ENCODE data around the gene MAGI1. TPM values are rescaled to one million over a fixed set of nuclear protein-coding genes. Genes with fewer than 3 reads are reported as not detected.

Gene MAGI1
- total and polyA plus RNA-seq, 4 donors, result 5.0 to 69.2 (median 28.5) TPM

DNA sequence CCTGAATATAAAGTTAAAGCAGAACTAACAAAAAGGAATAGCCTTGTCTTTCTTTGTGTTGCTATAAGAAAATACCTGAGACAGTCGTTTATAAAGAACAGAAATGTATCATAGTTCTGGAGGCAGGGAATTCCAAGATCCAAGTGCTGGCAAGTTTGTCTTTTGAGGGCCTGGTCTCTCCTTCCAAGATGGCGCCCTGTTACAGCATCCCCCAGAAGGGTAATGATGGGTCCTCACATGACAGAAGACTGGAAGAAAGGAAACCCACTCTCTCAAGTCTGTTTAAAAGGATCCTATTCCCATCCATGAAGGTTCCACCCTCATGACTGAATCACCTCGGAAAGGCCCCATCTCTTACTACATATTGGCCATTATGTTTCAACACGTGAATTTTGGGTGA, 435.1 kb downstream of the MAGI1 start:
- no peaks in the 10 kb centered on the region for H3K36me3 ChIP-seq (ENCODE audit: control insufficient read depth in 1 of 2, insufficient read depth in 2 of 2, low read length in 1 of 2)
- H3K27me3 ChIP-seq (ENCODE audit: control insufficient read depth in 1 of 2, insufficient read depth in 2 of 2, low read length in 1 of 2), result no peaks in the 10 kb centered on the region
- DNase-seq (no peak), ATAC-seq (ENCODE audit: low FRiP score) (no peak)
- H3K4me1 ChIP-seq (ENCODE audit: control insufficient read depth in 1 of 2, insufficient read depth in 2 of 2, low read length in 2 of 2), result no peaks in the 10 kb centered on the region
- WGBS, 2 donors, result 93 to 96% methylated on average over 4 of the region's 4 CpGs
- no peaks in the 10 kb centered on the region for H3K9me3 ChIP-seq (ENCODE audit: control insufficient read depth, low read length)
- intact Hi-C loops (cut with DNase I), result no loop called here
- H3K4me3 ChIP-seq (ENCODE audit: low read length in 2 of 2), result no peak overlapping the region
- no peak overlapping the region for H3K27ac ChIP-seq (ENCODE audit: low read depth in 1 of 2, low read length in 2 of 2)

DNA sequence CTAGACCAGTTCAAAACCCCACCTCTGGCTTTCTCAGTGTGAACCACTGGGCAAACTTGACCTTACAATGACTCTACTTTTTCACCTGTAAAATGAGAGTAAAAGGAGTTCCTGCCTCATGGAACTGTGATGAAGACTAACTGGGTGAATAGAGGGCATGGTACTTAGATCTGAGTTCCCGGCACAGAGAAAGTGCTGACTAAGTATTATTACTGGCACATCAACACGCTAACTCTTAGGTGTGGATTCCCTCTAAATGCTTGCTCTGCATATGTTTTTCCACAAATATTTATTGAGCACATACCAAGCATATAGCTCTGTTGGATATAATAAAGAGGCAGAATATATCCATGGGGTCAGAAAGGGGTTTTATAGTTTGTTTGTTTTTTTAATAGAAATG, 437.8 kb downstream of the MAGI1 start:
- no peak for DNase-seq

DNA sequence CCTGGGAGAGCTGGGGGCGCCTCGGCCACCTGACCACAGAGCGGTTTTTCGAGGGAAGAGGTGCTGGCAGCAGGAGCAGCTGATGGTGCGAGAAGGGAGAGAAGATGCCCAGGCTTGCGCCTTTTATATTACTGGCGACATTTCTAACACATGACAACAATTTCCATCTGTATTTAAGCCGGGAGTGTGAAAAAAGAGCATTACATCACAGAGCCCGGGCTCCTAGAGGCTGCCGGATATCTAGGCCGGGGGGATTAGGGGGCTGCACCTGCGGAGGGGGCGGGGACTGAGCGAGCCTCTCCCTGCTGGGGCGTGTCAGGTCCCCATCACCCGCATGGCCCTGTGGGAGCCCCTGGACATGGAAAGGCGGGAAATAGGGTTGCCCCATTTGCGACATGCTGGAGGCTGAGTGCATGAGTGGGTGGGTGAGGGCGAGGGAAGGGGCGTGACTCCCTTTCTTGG, 440.7 kb downstream of the MAGI1 start:
- Histone ChIP-seq H3K4me3 (ENCODE audit: low read length in 2 of 2) (peak overlapping the region; percentile 27 to 55), H3K9me3 (ENCODE audit: control insufficient read depth, low read length) (no peaks in the 10 kb centered on the region), H3K4me1 (ENCODE audit: control insufficient read depth in 1 of 2, insufficient read depth in 2 of 2, low read length in 2 of 2) (peaks cover 0 to 3% of the 10 kb centered on the region in 2 donors), H3K27me3 (ENCODE audit: control insufficient read depth in 1 of 2, insufficient read depth in 2 of 2, low read length in 1 of 2) (no peaks in the 10 kb centered on the region), H3K27ac (ENCODE audit: low read depth in 1 of 2, low read length in 2 of 2) (no peak overlapping the region), H3K36me3 (ENCODE audit: control insufficient read depth in 1 of 2, insufficient read depth in 2 of 2, low read length in 1 of 2) (no peaks in the 10 kb centered on the region)
- ATAC-seq (ENCODE audit: low FRiP score) (peak; percentile 33), DNase-seq (no peak)
- WGBS, 2 donors, result 30 to 39% methylated on average over 19 to 20 of the region's 20 CpGs
- intact Hi-C loops (cut with DNase I), result no loop called here

More for the DNA sequence above, 437.8 kb downstream of the MAGI1 start:
- Histone ChIP-seq H3K9me3 (ENCODE audit: control insufficient read depth, low read length) (no peaks in the 10 kb centered on the region), H3K4me1 (ENCODE audit: control insufficient read depth in 1 of 2, insufficient read depth in 2 of 2, low read length in 2 of 2) (peaks cover 0 to 3% of the 10 kb centered on the region in 2 donors), H3K27me3 (ENCODE audit: control insufficient read depth in 1 of 2, insufficient read depth in 2 of 2, low read length in 1 of 2) (no peaks in the 10 kb centered on the region), H3K27ac (ENCODE audit: low read depth in 1 of 2, low read length in 2 of 2) (no peak overlapping the region), H3K36me3 (ENCODE audit: control insufficient read depth in 1 of 2, insufficient read depth in 2 of 2, low read length in 1 of 2) (no peaks in the 10 kb centered on the region), H3K4me3 (ENCODE audit: low read length in 2 of 2) (no peak overlapping the region)
- intact Hi-C loops (cut with DNase I), result no loop called here
- ATAC-seq (ENCODE audit: low FRiP score), result no peak
- 28 to 41% methylated on average over 2 of the region's 2 CpGs for WGBS, 2 donors

DNA sequence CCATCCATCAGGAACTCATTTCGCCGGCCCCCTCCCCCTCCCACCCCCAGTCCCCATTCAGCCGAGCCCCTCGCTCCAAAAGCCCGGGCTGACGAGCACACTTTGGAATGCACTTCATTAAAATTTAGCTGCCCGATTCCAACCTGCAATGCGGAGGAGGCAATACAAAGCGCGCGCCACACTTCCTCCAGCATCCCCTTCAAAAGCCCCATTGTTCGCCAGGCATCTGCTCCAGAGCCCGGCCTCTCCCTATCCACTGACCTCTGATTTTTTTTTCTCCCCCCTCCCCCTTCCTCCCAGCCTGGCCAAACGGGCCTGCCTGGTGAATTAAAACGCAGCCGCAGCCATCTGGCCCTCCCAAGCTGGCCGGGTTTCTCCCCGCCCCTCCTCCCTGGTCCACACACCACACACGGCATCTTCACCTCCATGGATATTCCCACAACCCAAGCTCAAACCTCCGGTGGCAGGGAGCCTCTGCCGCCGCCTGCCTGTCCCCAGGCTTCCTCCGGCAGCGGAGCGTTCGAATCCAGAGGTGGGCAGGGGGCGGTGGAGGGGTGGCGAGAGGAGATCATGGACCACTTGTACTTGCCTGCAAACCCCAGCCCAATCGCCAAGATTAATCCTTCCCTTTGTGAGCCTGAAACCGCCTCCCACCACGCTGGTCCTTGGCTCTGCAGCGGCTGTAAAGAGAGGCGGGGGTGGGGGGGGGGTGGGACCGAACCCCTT, 441.3 kb downstream of the MAGI1 start:
- no peaks in the 10 kb centered on the region for H3K27me3 ChIP-seq (ENCODE audit: control insufficient read depth in 1 of 2, insufficient read depth in 2 of 2, low read length in 1 of 2)
- DNase-seq, result peak in 1 of 2 donors; percentile 75
- H3K9me3 ChIP-seq (ENCODE audit: control insufficient read depth, low read length), result no peaks in the 10 kb centered on the region
- intact Hi-C loops (cut with DNase I), result no loop called here
- H3K27ac ChIP-seq (ENCODE audit: low read depth in 1 of 2, low read length in 2 of 2), result no peak overlapping the region
- peaks cover 0 to 3% of the 10 kb centered on the region in 2 donors for H3K4me1 ChIP-seq (ENCODE audit: control insufficient read depth in 1 of 2, insufficient read depth in 2 of 2, low read length in 2 of 2)
- no peaks in the 10 kb centered on the region for H3K36me3 ChIP-seq (ENCODE audit: control insufficient read depth in 1 of 2, insufficient read depth in 2 of 2, low read length in 1 of 2)
- H3K4me3 ChIP-seq (ENCODE audit: low read length in 2 of 2), result peak overlapping the region; percentile 27 to 55
- ATAC-seq (ENCODE audit: low FRiP score), result peak; percentile 52
- 3 to 4% methylated on average over 29 to 34 of the region's 34 CpGs for WGBS, 2 donors

DNA sequence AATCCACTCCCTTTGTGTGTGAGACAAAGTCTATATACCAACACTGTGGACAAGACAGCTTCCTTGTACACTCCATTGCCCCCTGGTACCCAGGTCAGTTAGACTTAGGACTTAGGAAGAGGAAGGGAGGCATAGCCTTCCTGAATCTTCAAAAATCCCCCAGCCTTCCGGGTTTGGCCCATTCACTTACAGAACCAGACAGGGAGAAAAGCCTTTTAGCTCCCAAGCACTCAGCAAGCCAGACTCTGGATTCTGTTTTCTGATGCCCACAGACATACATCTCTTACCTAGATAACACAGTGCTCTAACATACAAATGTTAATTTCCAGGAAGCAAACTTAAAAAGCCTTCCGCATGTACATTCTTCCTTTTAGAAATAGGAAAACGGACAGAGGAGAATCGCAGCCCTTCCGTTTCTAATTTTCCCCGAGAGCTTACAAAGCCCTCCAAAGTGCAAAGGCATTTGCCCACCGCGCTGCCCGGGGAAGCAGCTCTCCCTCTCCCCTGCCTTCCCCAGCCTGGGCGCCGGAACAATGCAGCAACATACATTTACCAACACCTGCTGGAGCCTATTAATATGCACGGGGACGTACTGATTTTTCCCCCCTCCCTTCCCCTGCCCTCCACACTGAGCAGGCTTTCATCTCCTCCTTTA, 442.0 kb downstream of the MAGI1 start:
- ATAC-seq (ENCODE audit: low FRiP score) (no peak), DNase-seq (no peak)
- Histone ChIP-seq H3K4me3 (ENCODE audit: low read length in 2 of 2) (peak overlapping the region in 1 of 2 donors; percentile 55), H3K9me3 (ENCODE audit: control insufficient read depth, low read length) (no peaks in the 10 kb centered on the region), H3K4me1 (ENCODE audit: control insufficient read depth in 1 of 2, insufficient read depth in 2 of 2, low read length in 2 of 2) (peaks cover 1 to 3% of the 10 kb centered on the region in 2 donors), H3K27me3 (ENCODE audit: control insufficient read depth in 1 of 2, insufficient read depth in 2 of 2, low read length in 1 of 2) (no peaks in the 10 kb centered on the region), H3K27ac (ENCODE audit: low read depth in 1 of 2, low read length in 2 of 2) (no peak overlapping the region), H3K36me3 (ENCODE audit: control insufficient read depth in 1 of 2, insufficient read depth in 2 of 2, low read length in 1 of 2) (no peaks in the 10 kb centered on the region)
- intact Hi-C loops (cut with DNase I), result no loop called here
- 21 to 23% methylated on average over 13 of the region's 13 CpGs for WGBS, 2 donors

DNA sequence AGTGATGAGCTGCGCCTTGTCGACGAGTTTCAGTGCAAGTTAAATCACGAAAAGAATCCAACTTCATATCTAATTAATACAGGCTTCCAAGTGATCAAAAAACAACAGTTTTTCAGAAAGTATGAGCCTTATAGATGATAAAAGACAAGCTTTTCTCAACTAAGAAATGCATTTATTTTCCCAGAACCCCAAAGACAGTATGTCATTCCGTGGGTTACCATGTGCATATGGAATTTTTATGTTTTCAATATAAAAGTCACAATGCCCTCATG, 442.8 kb downstream of the MAGI1 start:
- DNase-seq (no peak), ATAC-seq (ENCODE audit: low FRiP score) (no peak)
- no peaks in the 10 kb centered on the region for H3K9me3 ChIP-seq (ENCODE audit: control insufficient read depth, low read length)
- no peak overlapping the region for H3K27ac ChIP-seq (ENCODE audit: low read depth in 1 of 2, low read length in 2 of 2)
- 90 to 96% methylated on average over 5 of the region's 5 CpGs for WGBS, 2 donors
- H3K36me3 ChIP-seq (ENCODE audit: control insufficient read depth in 1 of 2, insufficient read depth in 2 of 2, low read length in 1 of 2), result no peaks in the 10 kb centered on the region
- H3K4me3 ChIP-seq (ENCODE audit: low read length in 2 of 2), result no peak overlapping the region
- peaks cover 1 to 3% of the 10 kb centered on the region in 2 donors for H3K4me1 ChIP-seq (ENCODE audit: control insufficient read depth in 1 of 2, insufficient read depth in 2 of 2, low read length in 2 of 2)
- no peaks in the 10 kb centered on the region for H3K27me3 ChIP-seq (ENCODE audit: control insufficient read depth in 1 of 2, insufficient read depth in 2 of 2, low read length in 1 of 2)
- intact Hi-C loops (cut with DNase I), result no loop called here

DNA sequence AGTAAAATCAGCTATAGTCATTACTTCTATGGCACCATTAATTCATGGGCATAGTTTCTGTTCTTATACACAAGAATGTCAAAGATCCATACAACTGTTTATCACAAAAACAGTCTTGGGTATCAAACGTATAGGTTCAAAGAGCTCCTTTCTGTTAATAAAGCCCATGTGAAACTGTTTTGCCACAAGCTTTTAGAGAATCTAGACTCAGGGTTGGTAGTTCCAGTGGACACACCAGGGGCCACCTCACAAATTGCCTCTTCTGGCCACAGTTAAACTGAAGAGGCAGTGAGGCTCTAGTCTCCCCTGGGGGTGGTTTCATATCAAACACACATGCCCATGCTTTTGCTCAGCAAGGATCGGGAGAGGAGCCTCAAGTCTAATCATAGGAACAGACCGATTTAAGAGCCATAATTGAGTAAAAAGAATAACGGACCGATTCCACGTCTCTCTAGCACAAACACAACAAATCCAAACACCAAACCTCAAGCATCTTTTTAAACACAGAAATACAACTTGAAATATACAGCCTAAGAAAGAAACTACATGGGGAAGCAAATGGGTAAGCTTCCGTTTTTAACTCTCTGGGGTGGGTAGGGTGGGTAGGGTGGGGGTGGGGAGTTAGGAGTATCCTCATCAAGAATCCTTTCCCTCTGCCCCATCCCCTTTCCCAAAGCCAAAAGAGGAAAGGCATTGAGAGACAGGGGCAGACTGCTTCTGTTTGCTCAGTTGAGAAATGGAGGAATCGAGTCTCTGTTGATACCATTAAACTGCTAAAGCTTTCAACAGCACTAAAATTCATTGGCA, 443.3 kb downstream of the MAGI1 start:
- Histone ChIP-seq H3K36me3 (ENCODE audit: control insufficient read depth in 1 of 2, insufficient read depth in 2 of 2, low read length in 1 of 2) (no peaks in the 10 kb centered on the region), H3K4me1 (ENCODE audit: control insufficient read depth in 1 of 2, insufficient read depth in 2 of 2, low read length in 2 of 2) (peaks cover 1 to 3% of the 10 kb centered on the region in 2 donors), H3K4me3 (ENCODE audit: low read length in 2 of 2) (no peak overlapping the region), H3K27ac (ENCODE audit: low read depth in 1 of 2, low read length in 2 of 2) (no peak overlapping the region), H3K9me3 (ENCODE audit: control insufficient read depth, low read length) (no peaks in the 10 kb centered on the region), H3K27me3 (ENCODE audit: control insufficient read depth in 1 of 2, insufficient read depth in 2 of 2, low read length in 1 of 2) (no peaks in the 10 kb centered on the region)
- intact Hi-C loops (cut with DNase I), result no loop called here
- DNase-seq (no peak), ATAC-seq (ENCODE audit: low FRiP score) (no peak)
- 90 to 93% methylated on average over 8 of the region's 8 CpGs for WGBS, 2 donors

DNA sequence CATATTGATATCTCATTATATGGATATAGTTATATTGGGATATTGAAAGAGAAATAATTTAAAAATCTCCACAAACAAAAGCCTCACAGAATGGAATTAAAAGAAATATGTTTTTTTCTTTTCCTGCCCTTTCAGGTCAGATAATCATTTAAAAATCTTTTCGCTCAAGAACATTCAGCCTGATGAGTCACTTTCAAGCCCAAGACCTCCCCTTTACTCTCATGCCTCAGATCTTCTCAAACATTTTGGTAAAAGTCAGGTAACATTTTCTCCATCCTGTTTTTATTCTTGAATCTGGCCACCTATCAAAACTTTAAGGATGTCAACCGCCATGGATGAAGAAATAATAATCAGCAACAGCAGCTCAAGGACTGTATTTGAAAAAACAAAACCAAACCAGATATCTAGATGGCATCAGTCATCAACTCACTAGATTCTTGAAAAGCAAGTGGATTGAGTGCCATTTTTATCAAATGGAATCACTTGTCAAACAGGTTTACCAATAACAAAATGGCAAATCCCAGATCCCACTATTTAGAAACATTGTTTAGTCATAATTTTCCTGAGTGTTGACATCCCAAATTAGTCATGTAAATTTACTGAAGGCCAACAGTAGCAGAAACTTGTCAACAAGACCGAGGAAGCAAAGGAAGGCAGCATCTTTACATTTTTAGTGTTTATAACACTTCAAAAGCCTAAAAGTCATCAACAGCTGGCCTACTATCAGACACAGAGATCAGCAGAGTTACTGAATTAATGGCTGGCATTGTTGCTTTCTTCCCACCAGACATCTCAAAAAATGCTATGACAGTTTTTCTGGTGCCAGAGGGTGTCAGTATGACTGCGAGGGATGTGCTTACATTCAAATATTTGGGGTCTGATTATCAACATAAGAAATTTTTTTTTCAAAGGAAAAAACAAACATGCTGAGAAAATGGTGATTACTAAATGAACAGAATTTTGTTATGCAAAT, 444.7 kb downstream of the MAGI1 start:
- intact Hi-C loops (cut with DNase I), result no loop called here
- DNase-seq, result no peak
- H3K27me3 ChIP-seq (ENCODE audit: control insufficient read depth in 1 of 2, insufficient read depth in 2 of 2, low read length in 1 of 2), result no peaks in the 10 kb centered on the region
- H3K4me1 ChIP-seq (ENCODE audit: control insufficient read depth in 1 of 2, insufficient read depth in 2 of 2, low read length in 2 of 2), result peaks cover 1 to 3% of the 10 kb centered on the region in 2 donors
- ATAC-seq (ENCODE audit: low FRiP score), result no peak
- 97 to 98% methylated on average over 4 of the region's 4 CpGs for WGBS, 2 donors
- H3K27ac ChIP-seq (ENCODE audit: low read depth in 1 of 2, low read length in 2 of 2), result no peak overlapping the region
- H3K4me3 ChIP-seq (ENCODE audit: low read length in 2 of 2), result no peak overlapping the region
- no peaks in the 10 kb centered on the region for H3K9me3 ChIP-seq (ENCODE audit: control insufficient read depth, low read length)
- no peaks in the 10 kb centered on the region for H3K36me3 ChIP-seq (ENCODE audit: control insufficient read depth in 1 of 2, insufficient read depth in 2 of 2, low read length in 1 of 2)
